HG02943 (cell line): ENCODE measurements around the gene ACTR6.
"Not testable (repeated sequence)": the region's sequence is repeated elsewhere in the genome, so short reads cannot be mapped to it uniquely, and the experiment has no call there.

Experiments used
- ATAC-seq: cut with Tn5 transposase; IDR thresholded peaks from one replicate; pipeline ENCODE4 v1.9.1; 2021; ENCODE audit warnings: mild to moderate bottlenecking, low read depth, moderate library complexity; ENCODE audit not compliant: unreplicated experiment

Gene ACTR6

DNA sequence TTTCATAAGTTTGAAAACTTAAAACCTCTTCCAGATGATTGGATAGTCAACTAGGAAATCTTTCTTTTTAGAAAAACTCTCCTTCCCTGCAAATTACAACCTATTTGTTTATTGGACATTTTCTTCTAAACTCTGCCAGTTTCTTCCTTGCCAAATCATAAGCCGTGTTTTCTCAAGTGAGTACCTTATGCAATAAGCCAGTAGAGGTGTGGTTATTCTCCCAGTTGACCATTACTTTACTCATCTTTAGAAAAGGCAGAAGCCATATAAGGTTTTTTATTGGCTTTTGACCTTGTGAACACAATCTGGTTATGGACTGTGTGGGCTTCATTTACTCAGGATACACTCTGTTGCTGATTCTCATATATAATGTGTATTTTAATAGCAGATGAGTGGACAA lies 14.6 kb downstream of the ACTR6 start:
- ATAC-seq = no peak

DNA sequence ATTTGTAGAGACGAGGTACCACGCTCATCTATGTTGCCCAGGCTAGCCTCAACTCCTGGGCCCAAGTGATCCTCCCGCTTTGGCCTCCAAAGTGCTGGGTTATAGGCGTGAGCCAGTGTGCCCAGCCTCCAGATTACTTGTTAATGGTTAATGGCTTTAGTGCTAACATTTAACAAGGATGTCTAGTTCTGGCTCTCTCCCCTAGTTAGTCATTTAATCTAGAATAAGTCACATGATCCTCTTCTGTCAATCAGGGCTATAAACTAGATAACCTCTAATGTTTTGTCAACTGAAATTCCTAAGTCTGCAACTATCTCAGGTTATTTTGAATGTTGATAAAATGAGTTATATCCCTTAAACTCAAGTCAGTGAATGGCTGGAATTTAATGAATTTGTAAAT lies 15.7 kb downstream of the ACTR6 start:
- ATAC-seq = no peak

DNA sequence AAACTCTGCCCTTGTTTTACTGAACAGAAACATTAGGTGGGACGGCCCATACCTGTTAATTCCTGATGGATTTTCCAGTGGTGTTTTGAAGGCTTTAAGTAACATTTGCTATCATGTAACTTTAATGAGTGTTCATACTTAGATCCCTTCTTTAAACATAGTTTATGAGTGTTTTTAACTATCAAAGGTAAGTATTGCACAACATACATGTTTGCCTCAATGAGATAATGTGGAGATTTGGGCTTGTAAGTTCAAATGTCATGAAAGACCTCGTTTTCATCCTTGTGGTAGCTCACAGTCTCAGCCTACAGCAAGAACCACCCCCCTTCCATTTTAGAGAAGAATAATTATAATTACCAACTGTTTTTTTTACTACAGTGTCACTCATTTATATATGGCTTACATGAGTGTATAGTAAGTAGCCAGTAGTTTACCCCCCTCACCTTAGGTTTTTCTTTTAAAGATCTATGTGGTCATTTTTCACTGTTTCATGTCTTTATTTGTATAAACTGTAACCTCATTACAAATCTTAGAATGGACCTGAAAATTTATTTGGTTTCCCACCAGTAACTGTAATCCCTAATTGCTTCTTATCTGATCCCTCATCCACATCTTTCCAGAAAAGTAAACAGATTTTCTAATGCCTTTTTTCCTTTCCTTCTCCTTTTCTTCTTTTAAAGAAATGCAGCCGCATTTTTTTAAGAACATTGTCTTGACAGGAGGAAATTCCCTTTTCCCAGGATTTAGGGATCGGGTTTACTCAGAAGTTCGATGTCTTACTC lies 18.9 kb downstream of the ACTR6 start:
- ATAC-seq = no peak

GRCh38 chr12:100221523-100221922 lies 20.9 kb downstream of the ACTR6 start:
- ATAC-seq = no peak

DNA sequence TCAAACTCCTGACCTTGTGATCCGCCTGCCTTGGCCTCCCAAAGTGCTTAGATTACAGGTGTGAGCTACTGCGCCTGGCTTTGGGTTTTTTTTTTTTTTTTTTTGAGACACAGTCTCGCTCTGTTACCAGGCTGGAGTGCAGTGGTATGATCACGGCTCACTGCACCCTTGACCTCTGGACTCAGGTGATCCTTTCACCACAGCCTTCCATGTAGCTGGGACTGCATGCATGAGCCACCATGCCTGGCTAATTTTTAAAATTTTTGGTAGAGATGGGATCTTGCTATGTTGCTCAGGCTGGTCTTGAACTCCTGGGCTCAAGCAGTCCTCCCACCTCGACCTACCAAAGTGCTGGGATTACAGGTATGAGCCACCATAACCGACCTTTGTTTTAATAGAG lies 21.6 kb downstream of the ACTR6 start:
- ATAC-seq = not testable (repeated sequence)

GRCh38 chr12:100225491-100225890 lies 24.9 kb downstream of the ACTR6 start:
- ATAC-seq = no peak

DNA sequence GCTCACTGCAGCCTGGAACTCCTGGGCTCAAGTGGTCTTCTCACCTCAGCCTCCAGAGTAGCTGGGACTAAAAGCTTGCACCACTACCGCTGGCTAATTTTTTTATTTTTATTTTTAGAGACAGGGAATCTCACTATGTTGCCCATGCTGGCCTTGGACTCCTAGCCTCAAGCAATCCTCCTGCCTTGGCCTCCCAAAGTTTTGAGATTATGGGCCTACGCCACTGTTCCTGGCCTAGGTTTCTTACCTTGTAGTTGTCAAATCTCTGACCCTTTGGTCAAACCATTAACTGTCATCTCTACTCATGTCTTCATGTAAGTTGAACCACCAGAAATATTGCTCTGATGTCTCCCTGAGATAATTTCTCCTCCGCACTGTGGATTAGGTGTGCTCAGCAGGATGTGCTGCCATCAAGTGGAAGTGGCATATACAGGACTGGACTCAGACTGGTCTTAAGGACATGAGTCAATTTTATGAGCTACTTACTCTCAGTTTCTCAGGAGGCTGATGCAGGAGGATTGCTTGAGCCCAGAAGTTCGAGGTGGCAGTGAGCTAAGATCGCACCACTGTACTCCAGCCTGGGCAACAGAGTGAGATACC lies 28.5 kb downstream of the ACTR6 start:
- no peak for ATAC-seq

DNA sequence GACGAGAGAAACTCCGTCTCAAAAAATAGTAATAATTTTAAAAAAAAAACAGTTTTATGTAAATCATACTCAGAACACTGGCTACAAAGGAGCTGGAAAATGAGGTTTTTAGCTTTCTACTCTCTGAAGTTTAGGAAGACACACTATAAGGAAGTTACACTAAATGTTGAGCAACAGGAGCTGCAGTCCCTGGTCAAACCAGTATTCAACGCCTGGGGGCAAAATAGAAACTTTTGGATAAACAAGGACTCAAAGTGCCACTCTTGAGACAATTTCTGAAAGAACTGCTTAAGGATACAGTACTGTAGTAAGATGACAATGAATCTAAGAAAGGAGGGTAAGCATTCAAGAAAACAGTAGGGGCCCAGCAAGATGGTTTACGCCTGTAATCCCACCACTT lies 29.3 kb downstream of the ACTR6 start:
- ATAC-seq = no peak

GRCh38 chr12:100231873-100232272 lies 31.3 kb downstream of the ACTR6 start:
- not testable (repeated sequence) for ATAC-seq

DNA sequence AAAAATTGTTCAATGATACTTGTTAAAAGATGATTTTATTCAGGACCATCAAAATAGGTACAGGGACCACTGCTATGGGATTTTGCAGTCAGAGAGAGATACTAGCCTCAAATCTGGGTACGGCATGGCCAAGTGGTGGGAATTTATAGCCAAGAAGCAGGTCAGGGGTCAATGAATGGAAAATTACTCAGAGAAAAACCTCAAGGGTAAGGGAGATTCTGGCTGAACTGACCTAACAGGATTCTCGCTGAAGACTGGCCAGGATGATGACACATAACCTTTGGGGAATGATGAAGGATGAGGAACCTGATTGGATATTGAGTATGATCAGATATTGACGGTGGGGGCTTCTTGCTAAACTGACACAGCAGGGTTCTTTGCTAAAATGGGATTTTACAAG lies 33.6 kb downstream of the ACTR6 start:
- ATAC-seq = no peak

GRCh38 chr12:100234591-100235304 lies 34.1 kb downstream of the ACTR6 start:
- no peak for ATAC-seq

- no peak for ATAC-seq
These were observed 38.2 kb downstream of the ACTR6 start for GRCh38 chr12:100238801-100239200.

DNA sequence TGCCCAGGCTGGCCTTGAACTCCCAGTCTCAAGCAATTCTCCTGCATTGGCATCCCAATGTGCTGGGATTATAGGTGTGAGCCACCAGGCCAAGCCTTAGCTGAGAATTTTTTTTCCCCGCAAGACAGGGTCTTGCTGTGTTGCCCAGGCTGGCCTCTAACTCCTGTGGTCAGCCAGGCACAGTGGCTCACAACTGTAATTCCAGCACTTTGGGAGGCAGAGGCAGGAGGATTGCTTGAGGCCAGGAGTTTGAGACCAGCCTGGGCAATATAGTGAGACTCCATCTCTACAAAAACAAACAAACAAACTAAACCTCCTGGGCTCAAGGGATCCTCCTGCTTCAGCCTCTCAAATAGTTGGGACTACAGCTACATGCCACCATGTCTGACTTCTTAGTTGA lies 39.0 kb downstream of the ACTR6 start:
- ATAC-seq = no peak

DNA sequence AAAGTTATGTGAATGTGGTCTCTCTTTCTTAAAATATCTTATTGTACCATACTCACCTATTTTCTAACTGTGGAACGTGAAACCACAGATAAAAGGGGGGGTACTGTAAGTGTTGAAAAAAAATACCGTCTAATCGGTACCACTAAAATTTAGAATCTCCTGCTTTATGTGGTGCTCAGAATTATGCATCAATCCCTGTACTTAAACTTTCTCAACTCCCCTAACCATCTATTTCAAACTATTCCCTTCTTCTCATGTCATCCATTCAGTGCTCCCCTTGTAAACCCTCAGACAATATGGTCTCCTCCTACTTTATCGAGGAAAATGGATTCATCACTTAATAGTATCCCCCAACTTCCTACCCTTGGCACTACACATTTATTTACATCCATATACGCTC lies 42.5 kb downstream of the ACTR6 start:
- no peak for ATAC-seq

DNA sequence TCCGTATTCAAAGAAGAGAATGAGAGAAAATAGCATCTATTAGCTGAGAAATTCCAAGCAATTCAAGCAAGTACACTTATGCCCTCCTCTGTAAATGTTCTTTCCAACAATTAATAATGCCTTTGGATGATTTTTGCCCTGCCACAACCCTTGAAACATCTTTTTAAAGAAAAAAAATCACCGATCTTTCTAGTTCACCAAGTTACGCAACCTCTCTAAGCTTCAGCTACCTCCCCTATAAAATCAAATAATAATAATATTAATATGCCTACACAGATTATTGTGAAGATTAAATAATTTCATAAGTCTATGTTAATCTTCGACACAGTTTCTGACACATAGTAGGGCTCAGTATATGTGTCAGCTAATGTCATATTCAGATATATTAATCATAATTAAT lies 47.1 kb downstream of the ACTR6 start:
- ATAC-seq = no peak

DNA sequence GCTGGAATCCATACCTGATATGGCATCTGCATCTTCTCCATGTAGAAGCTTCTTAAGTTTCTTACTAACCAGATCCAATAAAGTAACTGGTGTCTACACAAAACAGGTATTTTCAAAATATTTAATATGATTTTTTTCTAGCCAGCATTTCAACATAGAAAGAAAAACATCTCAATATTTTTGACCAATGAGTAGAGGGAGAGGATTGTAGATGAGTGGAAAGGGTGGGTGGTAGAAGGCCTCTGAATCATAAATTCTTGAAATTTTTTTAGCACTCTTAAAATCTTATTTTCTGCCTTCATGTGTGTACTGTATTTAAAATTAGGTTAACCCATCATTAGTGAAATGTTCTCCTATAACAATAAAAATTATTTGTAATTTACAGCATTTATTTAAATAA lies 48.3 kb downstream of the ACTR6 start:
- no peak for ATAC-seq

GRCh38 chr12:100249941-100250340 lies 49.3 kb downstream of the ACTR6 start:
- ATAC-seq = no peak

DNA sequence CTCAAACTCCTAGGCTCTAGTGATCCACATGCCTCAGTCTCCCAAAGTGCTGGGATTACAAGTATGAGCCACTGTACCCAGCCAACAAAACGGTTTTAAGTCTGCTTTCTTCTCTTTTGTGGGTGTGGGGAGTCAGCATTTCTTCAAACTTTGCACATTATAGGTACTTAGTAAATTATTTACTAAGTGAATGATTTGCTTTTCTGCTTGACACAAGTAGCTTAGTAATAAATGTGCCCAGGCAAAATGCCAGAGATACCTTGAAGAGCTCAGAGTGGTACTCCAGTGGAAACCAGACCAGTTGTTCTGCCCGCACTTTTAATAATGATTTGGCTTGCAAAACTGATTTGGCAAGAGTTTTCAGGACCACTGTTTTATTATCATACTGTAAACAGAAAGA lies 51.3 kb downstream of the ACTR6 start:
- ATAC-seq = no peak

DNA sequence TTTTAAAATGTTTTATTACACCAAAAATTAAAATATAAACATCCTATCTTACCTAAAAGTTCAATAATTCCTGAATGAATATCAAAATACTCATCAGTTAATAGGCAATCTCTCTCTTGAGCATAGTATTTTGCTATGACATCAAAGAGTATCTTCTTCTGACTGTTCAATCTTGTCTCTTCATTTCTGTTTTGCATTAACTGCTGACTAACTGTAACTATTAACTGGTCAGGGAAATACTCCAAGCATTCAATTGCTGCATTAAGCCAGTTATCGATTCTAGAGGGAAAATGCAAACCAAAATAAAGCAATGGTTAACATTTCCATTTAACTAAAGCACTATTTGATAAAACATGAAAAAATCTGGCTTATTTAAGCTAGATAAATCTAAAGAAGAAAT lies 52.8 kb downstream of the ACTR6 start:
- no peak for ATAC-seq

GRCh38 chr12:100254876-100255275 lies 54.3 kb downstream of the ACTR6 start:
- no peak for ATAC-seq

GRCh38 chr12:100258127-100258526 lies 57.5 kb downstream of the ACTR6 start:
- no peak for ATAC-seq

DNA sequence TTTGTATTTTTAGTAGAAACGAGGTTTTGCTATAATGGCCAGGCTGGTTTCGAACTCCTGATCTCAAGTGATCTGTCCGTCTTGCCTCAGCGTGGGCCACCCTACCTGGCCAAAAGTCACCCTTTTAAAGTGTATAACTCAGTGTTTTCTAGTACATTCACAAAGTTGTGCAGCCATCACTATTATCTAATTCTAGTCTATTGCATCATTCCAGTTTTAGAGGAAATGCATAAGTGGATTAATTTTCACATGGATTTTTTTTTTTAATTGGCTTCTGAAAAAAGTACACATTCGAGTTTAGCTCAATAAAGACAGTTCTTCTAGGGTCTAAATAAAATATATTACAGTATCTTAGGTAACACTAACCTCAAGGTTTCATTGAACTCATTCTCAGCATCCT lies 62.5 kb downstream of the ACTR6 start:
- ATAC-seq = no peak
